Stimulated activated CD8-positive, alpha-beta memory T cell treated with anti-CD3 and anti-CD28 coated beads, Interleukin-15, amount 100 ng/mL, for 48 hours (primary cell): ENCODE measurements around the gene PNMA1.

Source experiments
- DNase-seq, 2 donors: peaks; one replicate each; pipeline ENCODE4 v3.0.0-alpha.2; 2020; ENCODE audit warnings: low read depth in 2 of 2

PNMA1 gene

GRCh38 chr14:73738518-73739173 is 24.5 kb upstream of the PNMA1 start:
- no peak for DNase-seq

GRCh38 chr14:73736842-73737241 is 22.7 kb upstream of the PNMA1 start:
- no peak for DNase-seq

- no peak for DNase-seq
Observed at GRCh38 chr14:73732006-73732405, 17.8 kb upstream of the PNMA1 start.

GRCh38 chr14:73731111-73731510 is 16.9 kb upstream of the PNMA1 start:
- DNase-seq, result no peak

GRCh38 chr14:73729556-73730265 is 15.5 kb upstream of the PNMA1 start:
- DNase-seq, result no peak

GRCh38 chr14:73728717-73729330 is 14.6 kb upstream of the PNMA1 start:
- DNase-seq, result peak; percentile 61 to 63

- no peak for DNase-seq
Observed at GRCh38 chr14:73727166-73727565, 13.0 kb upstream of the PNMA1 start.

- DNase-seq, result no peak
Observed at GRCh38 chr14:73726025-73726961, 12.1 kb upstream of the PNMA1 start.

GRCh38 chr14:73725116-73726024 is 11.2 kb upstream of the PNMA1 start:
- no peak for DNase-seq

- no peak for DNase-seq
Observed at GRCh38 chr14:73724696-73725095, 10.5 kb upstream of the PNMA1 start.

GRCh38 chr14:73723797-73724661 is 9.8 kb upstream of the PNMA1 start:
- no peak for DNase-seq

GRCh38 chr14:73723406-73723796 is 9.2 kb upstream of the PNMA1 start:
- no peak for DNase-seq

GRCh38 chr14:73722581-73722980 is 8.4 kb upstream of the PNMA1 start:
- no peak for DNase-seq

GRCh38 chr14:73721101-73721821 is 7.1 kb upstream of the PNMA1 start:
- DNase-seq, result no peak

GRCh38 chr14:73720636-73721035 is 6.5 kb upstream of the PNMA1 start:
- no peak for DNase-seq

- no peak for DNase-seq
Observed at GRCh38 chr14:73719791-73720190, 5.6 kb upstream of the PNMA1 start.

GRCh38 chr14:73719361-73719760 is 5.2 kb upstream of the PNMA1 start:
- no peak for DNase-seq

GRCh38 chr14:73718418-73719251 is 4.5 kb upstream of the PNMA1 start:
- DNase-seq, result no peak
